HL-60 (cell line): ENCODE data around the gene SH3RF3.

Experiments
- DNase-seq, 2 experiments: peaks; one replicate each; pipeline ENCODE4 v3.0.0-alpha.2; 2010 to 2020; ENCODE audit warnings: low read depth in 1 of 2, low spot score in 1 of 2
- H3K27ac ChIP-seq: fragments of 250-450 bp; sonication (Bioruptor Pico); replicated peaks from 2 replicates; pipeline ENCODE4 v1.5.1; 2020; ENCODE audit warnings: mild to moderate bottlenecking, moderate library complexity
- H3K27me3 ChIP-seq: fragments of 250-450 bp; sonication (Bioruptor Pico); 2 replicates; pipeline ENCODE4 v1.5.1; 2021; ENCODE audit warnings: mild to moderate bottlenecking, moderate library complexity; ENCODE audit not compliant: insufficient read depth, poor library complexity, severe bottlenecking
- H3K4me3 ChIP-seq: replicated peaks from 2 replicates; pipeline ENCODE4 v1.5.1; 2011; ENCODE audit warnings: mild to moderate bottlenecking, control low read depth, low read length; ENCODE audit not compliant: insufficient read depth
- GABPA ChIP-seq: IDR thresholded peaks from 2 replicates; pipeline ENCODE4 v1.6.1; 2012; ENCODE audit warnings: low read depth
- POLR2AphosphoS5 ChIP-seq: IDR thresholded peaks from 2 replicates; pipeline ENCODE4 v1.6.1; 2012; ENCODE audit warnings: low read depth
- SPI1 ChIP-seq: IDR thresholded peaks from 2 replicates; pipeline ENCODE4 v1.6.1; 2012; ENCODE audit warnings: low read depth, mild to moderate bottlenecking, borderline replicate concordance
- TF ChIP-seq, protein P1 (sequence below): IDR thresholded peaks from one replicate; pipeline ENCODE4 v1.5.1; 2011; ENCODE audit warnings: low read length, control low read depth, inconsistent platforms; ENCODE audit not compliant: insufficient read depth
- TF ChIP-seq, protein P2 (sequence below): IDR thresholded peaks from 2 replicates; pipeline ENCODE4 v1.6.1; 2012; ENCODE audit warnings: low read depth; ENCODE audit not compliant: insufficient replicate concordance

Gene SH3RF3

GRCh38 chr2:109379507-109379906, 250.5 kb downstream of the SH3RF3 start:
- no peak overlapping the region for H3K4me3 ChIP-seq
- H3K27ac ChIP-seq: no peak overlapping the region
- DNase-seq: no peak
- H3K27me3 ChIP-seq: no peaks in the 10 kb centered on the region
- TF ChIP-seq SPI1: no peak

- DNase-seq: no peak
- H3K27me3 ChIP-seq: no peaks in the 10 kb centered on the region
- no peak overlapping the region for H3K4me3 ChIP-seq
Measured at GRCh38 chr2:109380502-109381326, 251.7 kb downstream of the SH3RF3 start.

DNA sequence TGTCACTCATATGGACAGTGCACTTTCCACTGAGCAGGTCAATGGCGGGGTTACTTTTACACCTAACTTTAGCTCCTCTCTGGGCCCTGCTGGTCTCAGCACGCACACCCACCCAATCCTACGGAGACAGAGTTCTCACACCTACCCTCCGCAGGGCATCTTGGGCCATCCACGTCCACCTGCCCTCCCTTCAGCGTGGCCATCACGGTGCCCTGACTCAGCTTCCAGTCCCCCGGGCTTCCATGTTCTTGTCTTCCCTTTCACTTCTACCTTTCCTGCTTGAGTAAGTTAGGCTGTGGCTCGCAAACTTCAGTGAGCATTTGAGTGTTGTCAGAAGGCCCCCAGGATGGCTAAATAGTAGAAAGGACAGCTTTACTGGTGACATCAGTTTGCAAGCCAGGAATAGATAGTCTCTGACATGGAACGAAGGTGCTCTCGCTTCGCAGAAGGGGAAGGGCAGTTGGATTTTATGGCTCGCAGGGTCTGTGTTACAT, 252.4 kb downstream of the SH3RF3 start:
- TF ChIP-seq, protein P1, sequence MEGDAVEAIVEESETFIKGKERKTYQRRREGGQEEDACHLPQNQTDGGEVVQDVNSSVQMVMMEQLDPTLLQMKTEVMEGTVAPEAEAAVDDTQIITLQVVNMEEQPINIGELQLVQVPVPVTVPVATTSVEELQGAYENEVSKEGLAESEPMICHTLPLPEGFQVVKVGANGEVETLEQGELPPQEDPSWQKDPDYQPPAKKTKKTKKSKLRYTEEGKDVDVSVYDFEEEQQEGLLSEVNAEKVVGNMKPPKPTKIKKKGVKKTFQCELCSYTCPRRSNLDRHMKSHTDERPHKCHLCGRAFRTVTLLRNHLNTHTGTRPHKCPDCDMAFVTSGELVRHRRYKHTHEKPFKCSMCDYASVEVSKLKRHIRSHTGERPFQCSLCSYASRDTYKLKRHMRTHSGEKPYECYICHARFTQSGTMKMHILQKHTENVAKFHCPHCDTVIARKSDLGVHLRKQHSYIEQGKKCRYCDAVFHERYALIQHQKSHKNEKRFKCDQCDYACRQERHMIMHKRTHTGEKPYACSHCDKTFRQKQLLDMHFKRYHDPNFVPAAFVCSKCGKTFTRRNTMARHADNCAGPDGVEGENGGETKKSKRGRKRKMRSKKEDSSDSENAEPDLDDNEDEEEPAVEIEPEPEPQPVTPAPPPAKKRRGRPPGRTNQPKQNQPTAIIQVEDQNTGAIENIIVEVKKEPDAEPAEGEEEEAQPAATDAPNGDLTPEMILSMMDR: no peak
- TF ChIP-seq SPI1 (no peak), GABPA (no peak), POLR2AphosphoS5 (no peak)
- TF ChIP-seq, protein P2, sequence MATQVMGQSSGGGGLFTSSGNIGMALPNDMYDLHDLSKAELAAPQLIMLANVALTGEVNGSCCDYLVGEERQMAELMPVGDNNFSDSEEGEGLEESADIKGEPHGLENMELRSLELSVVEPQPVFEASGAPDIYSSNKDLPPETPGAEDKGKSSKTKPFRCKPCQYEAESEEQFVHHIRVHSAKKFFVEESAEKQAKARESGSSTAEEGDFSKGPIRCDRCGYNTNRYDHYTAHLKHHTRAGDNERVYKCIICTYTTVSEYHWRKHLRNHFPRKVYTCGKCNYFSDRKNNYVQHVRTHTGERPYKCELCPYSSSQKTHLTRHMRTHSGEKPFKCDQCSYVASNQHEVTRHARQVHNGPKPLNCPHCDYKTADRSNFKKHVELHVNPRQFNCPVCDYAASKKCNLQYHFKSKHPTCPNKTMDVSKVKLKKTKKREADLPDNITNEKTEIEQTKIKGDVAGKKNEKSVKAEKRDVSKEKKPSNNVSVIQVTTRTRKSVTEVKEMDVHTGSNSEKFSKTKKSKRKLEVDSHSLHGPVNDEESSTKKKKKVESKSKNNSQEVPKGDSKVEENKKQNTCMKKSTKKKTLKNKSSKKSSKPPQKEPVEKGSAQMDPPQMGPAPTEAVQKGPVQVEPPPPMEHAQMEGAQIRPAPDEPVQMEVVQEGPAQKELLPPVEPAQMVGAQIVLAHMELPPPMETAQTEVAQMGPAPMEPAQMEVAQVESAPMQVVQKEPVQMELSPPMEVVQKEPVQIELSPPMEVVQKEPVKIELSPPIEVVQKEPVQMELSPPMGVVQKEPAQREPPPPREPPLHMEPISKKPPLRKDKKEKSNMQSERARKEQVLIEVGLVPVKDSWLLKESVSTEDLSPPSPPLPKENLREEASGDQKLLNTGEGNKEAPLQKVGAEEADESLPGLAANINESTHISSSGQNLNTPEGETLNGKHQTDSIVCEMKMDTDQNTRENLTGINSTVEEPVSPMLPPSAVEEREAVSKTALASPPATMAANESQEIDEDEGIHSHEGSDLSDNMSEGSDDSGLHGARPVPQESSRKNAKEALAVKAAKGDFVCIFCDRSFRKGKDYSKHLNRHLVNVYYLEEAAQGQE: no peak
- DNase-seq: no peak
- H3K27me3 ChIP-seq: no peaks in the 10 kb centered on the region
- no peak overlapping the region for H3K27ac ChIP-seq
- H3K4me3 ChIP-seq: no peak overlapping the region

More at GRCh38 chr2:109380502-109381326, 251.7 kb downstream of the SH3RF3 start:
- TF ChIP-seq, protein P1: no peak
- TF ChIP-seq SPI1 (no peak), POLR2AphosphoS5 (no peak)
- TF ChIP-seq, protein P2: no peak
- no peak overlapping the region for H3K27ac ChIP-seq

DNA sequence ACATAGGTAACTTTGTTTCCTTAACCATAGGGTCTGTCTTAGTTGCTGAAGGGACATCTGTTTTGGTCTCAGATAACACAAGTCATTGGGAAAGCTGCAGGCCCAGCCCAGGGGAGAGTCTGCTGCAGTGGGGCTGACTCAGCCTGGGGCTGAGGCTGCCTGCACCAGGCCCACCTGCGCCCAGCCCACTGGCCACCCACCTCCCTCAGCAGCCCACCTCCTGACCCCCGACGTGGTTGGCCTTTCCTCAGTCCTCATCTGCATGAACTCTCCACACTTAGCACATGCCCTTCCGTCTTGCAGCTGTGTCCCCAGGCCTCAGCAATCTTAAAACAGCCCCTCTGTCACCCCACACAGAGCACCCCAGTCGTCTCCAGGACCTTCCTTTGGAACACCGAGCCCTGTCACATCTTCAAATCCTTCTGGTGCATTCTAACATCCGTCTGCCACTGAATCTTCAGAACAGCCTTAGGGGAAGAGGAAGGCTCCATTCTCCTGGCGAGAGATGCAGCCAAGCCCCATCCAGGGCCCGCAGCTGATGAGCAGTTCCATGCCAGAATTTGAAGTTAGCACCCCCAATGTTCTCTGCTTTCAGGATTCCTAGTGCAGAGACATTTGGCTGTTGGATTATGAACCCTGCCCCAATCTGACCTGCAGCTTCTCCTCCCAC, 253.4 kb downstream of the SH3RF3 start:
- DNase-seq: no peak
- TF ChIP-seq, protein P1: no peak
- TF ChIP-seq GABPA: no peak
- TF ChIP-seq SPI1: no peak
- no peak for TF ChIP-seq POLR2AphosphoS5
- TF ChIP-seq, protein P2: no peak
- H3K27me3 ChIP-seq: no peaks in the 10 kb centered on the region
- no peak overlapping the region for H3K27ac ChIP-seq
- H3K4me3 ChIP-seq: no peak overlapping the region
